Measurements from ENCODE around the gene NR2F6. TPM values are rescaled to one million over a fixed set of nuclear protein-coding genes. Genes with fewer than 3 reads are reported as not detected.

The NR2F6 gene
- total RNA-seq, 1 experiment from 2014 or later: 60.0 TPM

DNA sequence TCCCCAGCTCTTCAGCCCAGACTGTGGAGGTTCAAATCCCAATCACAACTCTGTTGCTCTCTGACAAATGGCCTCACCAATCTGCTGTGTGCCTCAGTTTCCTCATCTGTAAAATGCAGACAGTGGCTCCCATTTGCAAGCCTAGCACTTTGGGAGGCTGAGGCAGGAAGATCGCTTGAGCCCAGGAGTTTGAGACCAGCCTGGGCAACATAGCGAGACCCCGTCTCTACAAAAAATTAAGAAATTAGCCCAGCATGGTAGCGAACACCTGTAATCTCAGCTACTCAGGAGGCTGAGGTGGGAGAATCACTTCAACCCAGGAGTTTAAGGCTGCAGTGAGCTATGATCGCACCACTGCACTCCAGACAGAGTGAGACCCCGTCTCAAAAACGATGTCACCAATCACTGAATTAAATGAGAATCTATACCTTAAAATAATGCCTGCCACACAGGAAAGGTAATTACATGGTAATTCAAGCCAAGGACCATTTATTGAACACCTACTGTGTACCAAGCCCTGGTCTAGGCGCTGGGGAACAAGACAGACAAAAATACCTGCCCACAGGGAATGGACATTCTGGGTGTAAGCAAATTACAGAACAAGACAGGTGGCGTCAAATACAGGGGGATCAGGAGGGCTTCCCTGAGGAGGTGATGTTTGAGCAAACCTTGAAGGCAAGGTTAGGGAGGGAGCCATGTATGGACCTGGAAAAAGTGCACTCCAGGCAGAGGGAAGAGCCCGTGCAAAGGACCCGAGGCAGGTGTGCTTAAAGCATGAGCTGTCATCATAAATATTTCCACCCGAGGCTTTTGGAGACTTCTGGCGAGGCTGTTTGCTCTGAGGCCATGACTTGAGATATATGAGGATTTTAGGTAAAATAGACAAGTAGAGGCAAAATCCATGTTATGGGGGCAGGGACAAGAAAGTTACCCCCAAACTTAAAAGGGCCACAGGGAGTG lies 7.7 kb downstream of the NR2F6 start:
- no peak for DNase-seq (ENCODE audit: low read depth)

DNA sequence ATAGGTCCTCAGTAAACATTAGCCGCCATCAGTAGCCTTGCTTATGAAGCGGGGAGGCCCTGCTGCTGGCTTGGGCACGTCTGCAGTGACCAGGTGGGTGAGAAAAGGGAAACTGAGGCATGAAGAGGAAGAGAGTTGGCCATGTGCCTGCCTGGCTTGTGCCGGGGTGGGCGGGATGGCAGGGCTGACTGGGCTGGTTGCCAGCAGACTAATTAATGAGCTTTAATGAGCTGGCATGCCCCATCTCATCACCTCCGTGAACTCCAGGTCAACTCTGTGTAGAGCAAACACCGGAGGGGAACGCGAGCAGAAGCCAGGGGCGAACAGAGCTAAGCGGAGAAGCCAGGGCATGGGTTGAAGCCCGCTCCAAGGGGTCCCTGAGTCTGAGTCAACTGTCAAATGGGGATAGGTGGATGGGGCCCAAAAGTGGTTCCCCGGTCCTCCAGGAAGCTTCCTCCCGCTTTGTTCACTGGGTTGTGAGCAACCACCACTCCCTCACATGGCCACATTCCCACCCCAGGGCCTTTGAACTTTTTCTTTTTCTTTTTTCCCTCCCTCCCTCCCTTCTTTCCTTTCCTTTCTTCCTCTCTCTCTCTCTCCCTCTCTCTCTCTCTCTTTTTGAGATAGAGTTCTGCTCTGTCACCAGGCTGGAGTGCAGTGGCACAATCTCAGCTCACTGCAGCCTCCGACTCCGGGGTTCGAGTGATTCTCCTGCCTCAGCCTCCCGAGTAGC lies 8.7 kb downstream of the NR2F6 start:
- DNase-seq (ENCODE audit: low read depth): no peak

DNA sequence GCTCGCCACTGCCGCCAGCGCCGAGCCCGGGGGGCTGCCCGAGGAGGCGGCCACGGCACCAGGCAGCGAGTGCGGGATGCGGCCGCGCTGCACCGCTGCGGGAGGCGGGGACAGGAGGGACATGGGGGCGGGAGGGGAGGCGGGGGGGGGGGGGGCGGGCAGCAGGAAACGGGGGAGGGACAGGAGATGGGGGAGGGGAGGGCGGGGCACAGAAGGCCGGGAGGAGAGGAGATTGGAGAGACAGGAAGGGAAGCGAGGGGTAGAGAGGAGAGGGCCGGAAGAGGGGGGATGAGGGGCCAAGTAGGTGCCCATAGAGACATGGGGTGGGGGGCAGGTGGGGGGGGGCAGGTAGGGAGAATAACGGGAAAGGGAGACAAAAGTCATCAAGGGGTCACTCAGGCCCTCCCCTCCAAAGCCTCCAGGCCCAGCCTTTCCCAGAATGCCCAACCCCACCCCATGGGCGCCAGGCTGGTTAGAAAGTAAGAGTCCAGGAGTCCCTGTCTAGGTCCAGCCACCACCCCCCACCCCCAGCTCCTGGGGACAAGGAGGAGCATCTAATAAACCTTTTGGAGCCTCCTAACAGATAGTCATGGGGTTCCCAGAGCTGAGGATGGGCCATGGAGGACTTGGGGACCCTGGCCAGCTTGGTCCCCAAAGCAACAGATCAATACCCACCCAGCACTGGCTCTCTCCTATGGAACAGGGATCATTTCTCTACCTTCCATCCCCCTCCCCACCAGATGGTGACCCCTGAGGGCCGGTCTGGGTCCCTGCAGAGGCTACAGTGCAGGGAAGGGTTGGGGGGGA lies 9.5 kb downstream of the NR2F6 start:
- DNase-seq (ENCODE audit: low read depth): no peak

DNA sequence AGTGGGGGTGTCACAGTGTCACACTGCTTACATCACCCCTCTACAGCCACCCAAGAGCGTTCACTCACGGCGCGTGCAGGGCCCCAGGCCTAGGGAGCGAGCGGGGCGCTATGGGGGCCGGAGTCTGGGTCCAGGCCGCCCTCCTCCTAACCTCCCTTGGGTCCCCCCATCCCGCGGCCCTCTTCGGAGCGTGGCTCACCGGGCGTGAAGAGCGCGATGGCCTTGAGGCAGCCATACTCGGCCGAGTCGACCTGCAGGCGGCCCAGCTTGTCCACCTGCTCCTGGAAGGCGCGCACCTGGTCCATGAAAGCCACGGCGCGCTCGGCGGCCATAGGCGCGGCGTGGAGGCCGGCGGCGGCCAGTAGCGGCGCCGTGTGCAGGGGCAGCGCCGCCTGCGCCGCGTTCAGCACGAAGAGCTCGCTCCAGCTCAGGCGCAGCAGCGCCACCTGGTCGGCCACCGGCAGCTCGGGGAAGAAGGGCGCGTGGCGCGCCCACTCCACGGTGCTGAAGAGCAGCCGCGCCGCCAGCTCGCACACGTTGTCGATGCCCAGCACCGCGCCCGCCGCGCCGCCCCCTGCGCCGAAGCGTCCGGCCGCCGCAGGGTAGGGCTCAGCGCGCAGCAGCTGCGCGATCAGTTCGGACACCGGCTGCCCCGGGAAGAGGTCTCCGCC lies 10.3 kb downstream of the NR2F6 start:
- DNase-seq (ENCODE audit: low read depth): peak; percentile 39

DNA sequence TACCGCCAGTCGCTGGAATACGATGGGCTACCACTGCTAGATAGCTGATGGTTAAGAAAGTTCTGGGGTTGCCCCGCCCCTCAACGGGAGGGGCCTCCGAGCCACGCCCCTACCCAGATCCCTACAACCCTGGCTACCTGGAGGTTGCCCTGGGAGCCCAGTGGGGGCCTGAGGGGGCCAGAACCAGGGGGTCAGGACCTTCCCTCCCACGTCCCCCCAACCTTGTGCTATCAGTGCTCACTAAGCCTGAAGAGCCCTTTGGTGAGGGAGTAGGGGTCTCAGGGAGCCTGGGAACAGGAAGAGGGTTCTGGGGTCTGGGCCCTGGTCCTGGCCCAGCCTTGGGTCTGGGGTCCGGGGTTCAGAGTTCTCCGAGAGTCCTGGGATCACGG lies 10.8 kb downstream of the NR2F6 start:
- no peak for DNase-seq (ENCODE audit: low read depth)

DNA sequence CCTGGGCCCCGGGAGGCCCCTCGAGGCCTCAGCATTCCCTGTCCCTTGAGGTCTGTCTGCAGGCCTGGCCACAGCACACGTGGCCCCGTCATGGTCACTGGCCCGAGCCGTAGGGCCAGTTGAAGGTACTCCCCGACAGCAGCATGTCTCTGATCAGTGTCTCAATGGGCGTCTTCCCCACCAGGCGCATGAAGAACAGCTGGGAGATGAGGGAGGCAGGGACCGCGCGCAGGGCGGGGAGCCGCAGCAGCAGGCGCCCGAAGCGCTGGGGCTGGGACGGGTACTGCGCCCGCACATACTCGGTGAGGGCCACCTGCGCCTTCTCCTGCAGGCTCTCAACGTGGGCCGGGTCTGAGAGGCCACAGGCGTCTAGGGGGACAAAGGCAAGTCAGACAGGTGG lies 13.5 kb downstream of the NR2F6 start:
- DNase-seq (ENCODE audit: low read depth): no peak

DNA sequence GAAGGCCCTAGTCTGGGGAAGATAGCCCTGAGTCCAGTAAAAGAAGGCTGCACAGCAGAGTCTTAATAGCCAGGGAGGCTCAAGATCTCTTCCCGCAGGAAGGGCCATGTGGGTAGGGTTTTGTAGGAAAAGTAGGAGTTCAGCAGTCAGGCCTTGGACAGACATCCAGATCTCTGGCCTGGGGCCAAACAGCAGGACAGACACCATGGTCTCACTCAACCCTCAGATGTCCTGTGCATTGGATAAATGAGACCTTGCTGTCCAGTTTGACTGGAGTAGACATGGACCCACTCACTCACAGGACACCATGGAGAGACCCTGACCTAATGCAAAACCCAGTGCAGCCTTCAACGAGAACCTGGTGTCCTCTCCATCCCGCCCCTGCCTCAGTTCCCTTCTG lies 15.8 kb downstream of the NR2F6 start:
- DNase-seq (ENCODE audit: low read depth): no peak

DNA sequence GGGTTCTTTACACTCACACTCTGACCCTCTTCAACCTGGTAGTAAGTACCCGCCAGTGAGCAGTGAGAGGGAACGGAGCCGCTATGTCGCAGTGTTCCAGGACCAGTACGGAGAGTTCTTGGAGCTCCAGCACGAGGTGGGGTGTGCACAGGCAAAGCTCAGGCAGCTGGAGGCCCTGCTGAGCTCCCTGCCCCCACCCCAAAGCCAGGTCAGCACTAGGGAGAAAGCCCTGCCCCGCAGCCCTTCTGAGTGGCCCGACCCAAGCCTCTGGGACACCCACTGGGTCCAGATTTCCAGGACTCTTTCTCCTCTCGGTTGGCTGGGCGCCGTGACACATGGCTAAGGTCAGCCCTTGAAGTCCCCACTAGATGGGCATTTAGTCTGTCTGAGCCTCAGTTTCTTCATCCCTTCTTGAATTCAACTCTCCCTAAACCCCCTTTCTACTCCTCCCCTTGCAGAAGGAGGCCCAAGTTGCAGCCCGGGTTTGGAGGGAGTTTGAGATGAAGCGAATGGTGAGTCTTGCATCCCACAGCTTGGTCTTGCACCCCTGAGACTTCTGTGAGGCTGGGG lies 17.8 kb downstream of the NR2F6 start:
- no peak for DNase-seq (ENCODE audit: low read depth)

DNA sequence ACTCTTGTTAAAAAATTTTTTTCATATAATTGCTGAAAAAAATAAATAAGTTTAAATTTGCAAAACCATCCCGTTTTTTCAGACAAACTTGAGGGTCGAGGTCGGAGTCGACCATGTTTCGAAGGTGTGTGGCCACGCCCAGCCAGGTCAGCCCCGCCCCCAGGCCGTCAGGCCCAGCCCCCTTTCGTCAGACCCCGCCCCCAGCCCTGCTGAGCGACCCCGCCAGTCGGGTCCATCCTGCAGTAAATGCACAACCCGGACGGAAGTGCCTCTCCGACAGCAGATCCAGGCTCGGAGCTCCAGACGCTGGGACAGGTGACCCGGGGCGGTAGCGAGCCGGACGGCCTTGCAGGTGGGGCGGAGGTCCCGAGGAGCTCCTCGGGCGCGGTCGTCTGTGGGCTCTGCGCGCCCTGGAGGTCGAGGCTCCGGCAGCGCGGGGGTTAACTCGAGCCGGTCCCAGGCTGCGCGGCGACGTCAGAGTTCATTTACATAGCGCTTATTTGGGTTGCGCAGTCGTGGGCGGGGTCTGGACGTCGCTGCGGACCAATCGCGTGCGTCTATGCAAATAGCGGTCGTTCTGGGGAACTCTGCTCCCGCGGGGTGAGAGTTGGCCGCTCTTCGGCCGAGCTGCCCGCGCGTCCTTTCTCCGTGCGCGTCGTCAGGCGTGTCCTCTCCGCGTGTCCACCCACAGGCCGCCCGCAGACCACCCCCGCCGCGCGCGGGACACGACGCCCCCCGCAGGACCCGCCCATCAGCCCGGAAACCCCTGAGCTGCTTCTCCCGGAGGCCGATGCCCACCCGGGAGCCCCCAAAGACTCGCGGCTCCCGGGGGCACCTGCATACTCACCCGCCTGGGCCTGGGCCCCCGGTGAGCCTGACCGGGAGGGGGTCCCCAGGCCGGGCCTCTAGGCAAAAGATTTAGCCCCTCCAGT lies 19.5 kb downstream of the NR2F6 start, which contains the start of gene OCEL1:
Gene OCEL1, plus strand, starts transcription at position 225 of the 932 bp plus-strand sequence. Its CDS starts 22 bp downstream, at position 247.
- peak; percentile 97 for DNase-seq (ENCODE audit: low read depth)

DNA sequence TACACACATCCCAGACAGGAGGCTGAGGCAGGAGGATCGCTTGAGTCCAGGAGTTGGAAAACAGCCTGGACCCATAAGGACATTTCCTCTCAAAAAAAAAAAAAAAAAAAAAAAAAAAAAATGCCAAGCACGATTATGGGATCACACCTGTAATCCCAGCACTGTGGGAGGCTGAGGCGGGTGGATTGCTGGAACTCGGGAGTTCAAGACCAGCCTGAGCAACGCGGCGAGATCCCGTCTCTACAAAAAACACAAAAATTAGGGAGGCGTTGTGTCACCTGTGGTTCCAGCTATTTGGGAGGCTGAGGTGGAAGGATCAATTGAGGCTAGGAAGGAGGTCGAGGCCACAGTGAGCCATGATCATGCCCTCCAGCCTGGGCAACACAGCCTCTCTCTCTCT lies 20.7 kb downstream of the NR2F6 start:
- no peak for DNase-seq (ENCODE audit: low read depth)

DNA sequence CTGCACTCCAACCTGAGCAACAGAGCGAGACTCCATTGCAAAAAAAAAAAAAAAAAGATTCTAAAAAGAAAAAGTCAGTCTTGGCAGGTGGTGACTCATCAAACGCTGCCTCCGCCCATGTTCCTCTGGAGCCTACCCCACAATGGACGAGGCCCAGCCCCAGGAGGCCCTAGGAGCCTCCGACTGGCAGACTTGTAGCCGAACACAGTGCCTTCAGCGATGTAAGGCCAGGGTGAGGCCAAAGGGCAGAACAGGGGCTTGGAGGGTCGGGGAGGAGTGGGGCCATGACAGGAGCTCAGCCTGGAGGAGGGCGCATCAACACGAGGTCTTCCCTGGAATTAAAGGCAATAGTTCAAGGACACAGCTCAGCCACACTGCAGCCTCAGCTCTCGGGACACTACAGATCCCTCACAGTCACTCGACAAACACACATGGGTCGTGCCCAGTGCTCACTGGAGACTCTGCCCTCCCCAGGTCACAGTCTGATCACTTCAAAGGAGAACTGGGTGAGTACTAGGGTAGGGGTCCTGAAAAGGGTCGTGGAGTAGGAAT lies 25.4 kb downstream of the NR2F6 start:
- peak; percentile 67 for DNase-seq (ENCODE audit: low read depth)

DNA sequence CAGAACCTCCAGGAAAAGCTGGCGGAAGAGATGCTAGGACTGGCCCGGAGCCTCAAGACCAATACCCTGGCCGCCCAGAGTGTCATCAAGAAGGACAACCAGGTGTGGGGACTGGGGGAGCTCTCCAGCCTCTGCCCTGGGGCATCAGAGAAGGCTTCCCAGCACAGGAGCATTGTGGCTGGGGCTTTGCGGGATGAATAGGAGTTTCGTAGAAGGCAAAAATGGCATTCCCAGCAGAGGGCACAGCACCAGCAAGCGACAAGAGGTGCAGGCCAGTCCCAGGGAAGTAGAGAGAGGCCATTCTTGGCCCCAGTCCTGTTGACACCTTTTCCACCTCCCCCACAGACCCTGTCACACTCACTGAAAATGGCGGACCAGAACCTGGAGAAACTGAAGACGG lies 26.4 kb downstream of the NR2F6 start:
- DNase-seq (ENCODE audit: low read depth): no peak

DNA sequence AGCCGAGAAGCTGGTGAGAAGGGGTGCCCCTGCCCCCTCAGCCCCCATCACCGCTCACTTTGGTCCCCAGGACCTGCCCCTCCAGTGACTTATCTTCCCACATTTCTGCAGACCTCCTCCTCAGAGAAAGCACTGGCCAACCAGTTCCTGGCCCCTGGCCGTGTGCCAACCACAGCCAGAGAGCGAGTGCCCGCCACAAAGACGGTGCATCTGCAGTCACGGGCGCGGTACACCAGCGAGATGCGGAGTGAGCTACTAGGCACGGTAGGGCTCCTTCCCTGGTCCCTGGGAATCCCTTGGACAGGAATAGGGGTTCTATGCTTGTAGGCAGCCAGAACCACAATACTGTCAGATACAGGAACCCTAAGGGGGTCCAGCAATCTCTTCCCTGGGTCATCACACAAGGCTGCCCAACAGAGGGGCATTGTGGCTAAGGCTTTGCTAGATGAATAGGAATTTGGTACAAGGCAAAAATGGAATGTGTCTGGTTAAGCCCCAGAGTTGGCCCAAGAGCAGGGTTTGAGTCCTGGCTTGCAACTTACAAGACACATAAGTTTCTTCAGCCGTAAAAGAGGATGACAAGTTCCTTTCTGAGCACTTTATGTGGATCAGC lies 29.6 kb downstream of the NR2F6 start:
- DNase-seq (ENCODE audit: low read depth): no peak

DNA sequence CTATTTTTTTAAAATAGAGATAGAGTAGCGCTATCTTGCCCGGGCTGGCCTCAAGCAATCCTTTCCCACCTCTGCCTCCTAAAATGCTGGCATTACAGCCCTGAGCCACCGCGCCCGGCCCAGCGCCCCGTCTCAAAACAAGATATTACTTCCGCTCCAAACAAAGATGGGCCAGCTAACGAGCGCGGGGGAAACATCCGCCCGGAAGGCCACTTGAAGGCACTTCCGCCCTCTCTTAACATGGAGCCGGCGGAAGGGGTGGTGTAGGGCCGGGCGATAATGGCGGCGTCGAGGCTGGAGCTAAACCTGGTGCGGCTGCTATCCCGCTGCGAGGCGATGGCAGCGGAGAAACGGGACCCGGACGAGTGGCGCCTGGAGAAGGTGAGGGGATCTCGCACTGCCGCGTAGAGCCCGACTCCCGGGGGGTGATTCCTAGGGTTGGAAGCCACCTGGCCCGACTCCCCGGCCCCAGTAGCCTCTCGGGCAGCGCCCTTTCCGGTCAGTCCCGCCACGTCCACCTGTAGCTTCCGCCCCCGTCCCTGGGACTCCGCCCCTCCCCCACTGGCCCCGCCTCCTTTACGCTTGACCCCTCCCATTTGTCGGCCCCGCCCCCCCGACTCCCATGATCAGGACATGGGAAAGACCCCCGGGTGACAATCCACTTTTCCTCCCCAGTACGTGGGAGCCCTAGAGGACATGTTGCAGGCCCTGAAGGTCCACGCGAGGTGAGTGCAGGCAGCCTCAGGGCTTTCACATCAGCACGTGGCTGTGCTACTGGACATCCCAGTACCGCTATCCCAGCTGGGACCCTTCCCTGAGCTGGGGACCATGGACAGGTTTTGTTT lies 30.4 kb downstream of the NR2F6 start, which contains the start of gene USE1:
Gene USE1, plus strand, starts transcription at position 231 of the 845 bp plus-strand sequence. Its CDS starts 49 bp downstream, at position 280.
- DNase-seq (ENCODE audit: low read depth): peak; percentile 88

DNA sequence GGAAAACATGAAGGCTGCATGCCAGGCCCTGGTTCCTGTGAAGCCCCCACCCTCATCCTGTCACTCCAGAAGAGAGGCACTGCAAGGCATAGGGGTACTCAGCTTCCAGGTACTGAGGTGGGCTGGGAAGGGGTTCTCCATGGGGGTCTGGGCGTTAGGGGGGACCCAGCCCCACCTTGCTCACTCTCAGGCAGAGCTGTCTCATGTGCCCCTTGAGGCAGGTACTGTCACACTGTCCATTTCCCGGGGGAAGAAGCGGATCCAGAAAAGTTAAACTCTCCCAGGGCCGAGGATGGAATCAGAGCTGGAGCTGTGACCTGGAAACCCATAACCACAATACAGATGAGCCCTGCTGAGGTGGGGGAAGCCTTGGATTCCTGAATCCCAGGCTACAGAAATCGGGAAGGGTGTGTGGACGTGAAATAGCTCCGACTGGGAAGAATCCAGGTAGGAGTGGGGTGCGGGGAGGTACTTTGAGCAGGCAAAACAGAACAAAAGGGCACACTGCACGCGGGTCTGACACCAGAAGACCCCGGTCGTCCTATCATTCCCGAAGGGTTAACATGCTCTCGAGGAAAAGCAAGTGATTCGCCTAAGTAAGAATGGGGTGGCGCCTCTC lies 31.1 kb downstream of the NR2F6 start:
- DNase-seq (ENCODE audit: low read depth): no peak

DNA sequence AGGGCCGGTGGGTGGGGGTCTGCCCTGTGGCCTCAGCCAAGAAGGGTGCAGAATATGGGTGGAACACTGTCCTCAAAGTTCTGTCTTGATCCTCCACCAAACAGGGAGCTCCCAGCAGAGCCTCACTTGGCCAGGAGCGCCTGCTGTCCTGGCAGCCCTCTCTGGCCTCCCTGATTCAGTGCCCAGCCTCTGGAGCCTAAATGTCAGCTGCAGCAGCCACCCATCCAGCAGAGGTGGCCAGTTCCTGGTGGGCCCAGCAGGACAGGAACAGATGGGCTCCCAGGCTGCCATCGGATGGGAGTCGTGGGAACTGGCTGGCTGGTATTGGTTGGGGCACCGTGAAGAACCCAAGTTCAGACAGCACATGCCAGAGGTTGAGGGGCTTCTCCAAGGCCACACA lies 32.4 kb downstream of the NR2F6 start:
- DNase-seq (ENCODE audit: low read depth): no peak

Measured in LHCN-M2 (cell line).